SKM-1 (cell line): ENCODE results near the gene XPO4.
A peak's percentile ranks its signal among the peaks of the same experiment; 100 is the strongest.
"Not testable (repeated sequence)": the region's sequence is repeated elsewhere in the genome, so short reads cannot be mapped to it uniquely, and the experiment has no call there.

ENCODE experiments used
- DNase-seq: peaks from one replicate; lab custom pipeline; 2025; ENCODE audit not compliant: unreplicated experiment; lab: John Stamatoyannopoulos, UW

The XPO4 gene

DNA sequence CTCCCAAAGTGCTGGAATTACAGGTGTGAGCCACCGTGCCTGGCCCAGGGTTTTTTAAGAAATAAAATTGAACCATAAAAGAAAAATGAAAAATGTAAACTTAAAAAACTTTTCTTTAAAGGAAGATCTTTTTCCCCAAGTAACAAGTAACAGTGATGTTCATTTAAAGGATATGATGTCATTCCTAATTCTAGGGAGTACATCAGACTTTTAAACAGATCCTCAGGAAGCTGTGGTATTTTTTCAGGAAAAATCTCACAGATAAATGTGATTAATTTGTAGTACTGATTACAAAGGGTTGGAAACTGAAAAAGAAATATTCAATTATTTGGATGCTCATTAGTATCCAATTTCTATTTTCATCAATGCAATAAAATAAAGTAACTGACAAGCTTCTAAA lies 114.2 kb downstream of the XPO4 start:
- DNase-seq: no peak

DNA sequence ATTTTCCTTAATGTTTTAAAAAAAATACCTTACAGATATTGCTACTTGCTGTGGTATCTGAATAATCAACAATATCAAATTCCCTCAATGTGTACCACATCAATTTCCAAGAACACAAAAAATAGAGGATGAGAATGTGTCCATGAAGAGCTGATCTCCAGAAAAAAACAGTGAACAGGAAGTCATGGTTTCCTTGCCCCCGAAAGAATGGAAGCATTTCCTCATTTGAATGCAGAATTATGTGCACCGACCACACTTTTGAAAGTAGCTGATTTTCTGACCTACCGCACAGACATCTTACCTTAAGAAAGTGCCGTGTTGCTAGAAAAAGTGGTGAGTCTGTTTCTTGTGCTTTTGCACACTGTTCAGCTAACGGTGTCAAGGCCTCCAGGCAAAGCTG lies 115.4 kb downstream of the XPO4 start:
- no peak for DNase-seq

DNA sequence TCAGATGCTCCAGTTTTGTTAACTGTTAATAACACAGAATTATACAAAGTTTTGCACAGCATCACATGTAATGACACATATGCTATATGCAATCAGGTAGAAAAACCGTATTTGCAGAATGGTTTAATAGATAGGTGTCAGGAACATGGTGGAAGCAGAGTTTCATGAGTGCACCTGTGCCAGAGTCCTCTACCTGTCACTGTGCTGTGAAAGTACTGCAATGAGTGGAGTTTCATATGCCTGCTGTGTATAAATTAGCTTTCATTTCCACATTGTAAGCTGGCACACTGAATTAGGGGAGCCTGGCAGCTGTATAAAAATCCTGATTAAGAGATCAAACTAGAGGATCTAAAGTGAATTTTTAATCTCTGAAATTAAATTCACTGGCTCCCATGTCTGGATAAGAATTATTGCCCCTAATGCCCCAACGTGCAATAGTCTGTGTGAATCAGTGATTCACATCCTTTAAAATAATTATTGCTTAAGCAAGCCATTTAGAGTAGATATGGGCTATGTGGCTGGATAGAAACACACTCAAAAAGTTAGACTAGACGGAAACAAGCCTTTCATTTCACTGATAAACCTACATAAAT lies 120.3 kb downstream of the XPO4 start:
- no peak for DNase-seq

DNA sequence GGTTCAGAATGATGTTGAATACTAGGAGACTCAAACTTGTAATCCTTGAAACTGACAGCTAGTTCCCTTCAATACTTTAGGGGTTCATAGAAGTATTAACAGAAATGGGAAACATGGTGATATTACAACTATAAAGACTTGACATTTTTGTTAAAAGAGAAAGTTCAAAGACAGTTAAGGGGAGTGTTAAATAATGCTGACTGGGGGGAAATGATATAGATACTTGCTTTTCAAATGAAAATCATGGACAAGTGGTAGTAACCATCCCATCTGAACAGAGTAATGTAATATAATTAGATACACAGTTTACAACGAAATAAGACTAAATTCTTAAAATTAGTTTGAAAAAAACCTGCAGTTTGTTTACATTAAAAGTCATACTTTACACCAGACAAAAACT lies 122.2 kb downstream of the XPO4 start:
- no peak for DNase-seq

DNA sequence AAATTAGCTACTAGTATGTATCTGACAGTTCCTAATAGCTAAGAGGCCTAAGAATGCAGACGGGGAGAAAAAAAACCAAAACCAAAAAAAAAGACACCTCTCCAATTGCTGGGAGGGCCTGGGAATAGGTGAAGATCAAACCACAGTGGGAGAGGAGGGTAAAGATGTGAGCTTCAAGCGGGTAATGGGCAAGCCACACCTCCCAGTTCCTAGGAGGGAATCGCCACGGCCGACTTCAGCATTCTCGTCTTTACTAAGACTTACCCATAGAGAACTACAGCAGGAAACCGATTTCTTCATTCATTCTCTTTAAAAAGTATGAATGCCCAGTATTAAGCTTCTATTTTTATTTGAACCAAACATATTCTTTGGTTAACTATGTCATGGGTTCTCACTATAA lies 123.1 kb downstream of the XPO4 start:
- no peak for DNase-seq

DNA sequence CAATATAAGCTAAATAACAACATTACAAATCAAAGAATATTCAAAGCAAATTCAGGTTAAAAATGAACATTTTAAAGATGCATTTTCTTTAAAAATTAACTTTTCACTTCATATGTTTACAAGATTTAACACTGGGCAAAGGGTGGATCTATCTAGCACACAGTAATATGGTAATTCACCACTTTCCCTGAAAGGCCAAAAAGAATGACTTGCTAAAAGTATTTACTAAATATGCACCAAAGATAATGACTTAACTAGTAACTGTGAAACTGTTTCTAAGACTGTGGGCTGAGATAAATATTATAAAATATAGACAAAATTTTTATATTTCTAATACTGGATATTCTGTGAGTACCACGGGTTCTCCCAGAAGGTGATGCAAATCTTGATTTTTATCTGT lies 124.2 kb downstream of the XPO4 start:
- no peak for DNase-seq

DNA sequence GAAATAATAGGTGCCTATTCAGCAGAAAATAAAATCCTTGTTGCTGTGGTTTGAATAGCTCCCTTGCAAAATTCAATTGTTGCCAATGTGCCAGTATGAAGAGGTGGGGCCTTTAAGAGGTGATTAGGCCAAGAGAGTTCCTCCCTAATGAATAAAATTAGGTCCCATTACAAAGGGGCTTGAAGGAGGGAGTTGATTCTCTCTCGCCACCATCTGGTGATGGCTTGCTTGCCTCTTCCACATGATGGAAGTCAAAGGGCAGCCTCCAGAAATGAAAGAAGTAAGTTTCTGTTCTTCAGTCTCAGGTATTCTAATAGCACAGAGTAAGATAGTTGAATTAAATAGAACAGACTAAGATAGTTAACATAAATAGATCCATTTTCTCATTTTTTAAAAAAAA lies 125.8 kb downstream of the XPO4 start:
- no peak for DNase-seq

DNA sequence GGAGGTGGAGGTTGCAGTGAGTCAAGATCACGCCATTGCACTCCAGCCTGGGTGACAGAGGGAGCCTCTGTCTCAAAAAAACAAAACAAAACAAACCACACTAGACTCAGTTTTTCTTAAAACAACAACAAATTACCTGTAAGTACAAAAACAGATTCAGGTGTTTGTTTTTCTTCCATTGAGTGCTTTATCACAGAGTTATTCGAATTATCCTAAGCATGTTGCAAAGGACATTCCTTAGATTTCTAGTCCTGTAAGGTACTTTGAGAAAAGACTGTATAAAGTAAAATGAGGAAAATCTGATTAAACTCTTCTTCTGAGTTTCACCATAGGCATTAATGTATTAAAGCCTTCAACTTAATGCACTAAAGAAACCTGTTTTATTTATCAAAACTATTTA lies 126.6 kb downstream of the XPO4 start:
- no peak for DNase-seq

DNA sequence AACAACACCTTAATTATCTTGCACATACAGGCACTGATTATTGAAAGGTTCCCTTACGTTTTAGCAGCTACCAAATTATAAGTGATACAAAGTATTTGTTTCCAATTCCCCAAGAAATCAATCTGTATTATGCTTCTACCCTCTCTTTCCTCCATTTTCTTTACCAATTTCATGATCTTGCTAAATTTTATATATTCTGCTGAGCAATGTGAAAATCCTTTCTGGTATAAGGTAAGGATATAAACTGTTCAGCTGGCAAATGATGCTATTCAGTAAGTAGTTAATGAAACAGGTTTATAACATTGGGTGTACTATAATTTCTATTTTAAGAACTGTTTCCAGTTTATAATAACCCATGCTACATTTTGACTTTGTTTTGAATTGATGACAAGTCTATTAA lies 127.8 kb downstream of the XPO4 start:
- DNase-seq: no peak

DNA sequence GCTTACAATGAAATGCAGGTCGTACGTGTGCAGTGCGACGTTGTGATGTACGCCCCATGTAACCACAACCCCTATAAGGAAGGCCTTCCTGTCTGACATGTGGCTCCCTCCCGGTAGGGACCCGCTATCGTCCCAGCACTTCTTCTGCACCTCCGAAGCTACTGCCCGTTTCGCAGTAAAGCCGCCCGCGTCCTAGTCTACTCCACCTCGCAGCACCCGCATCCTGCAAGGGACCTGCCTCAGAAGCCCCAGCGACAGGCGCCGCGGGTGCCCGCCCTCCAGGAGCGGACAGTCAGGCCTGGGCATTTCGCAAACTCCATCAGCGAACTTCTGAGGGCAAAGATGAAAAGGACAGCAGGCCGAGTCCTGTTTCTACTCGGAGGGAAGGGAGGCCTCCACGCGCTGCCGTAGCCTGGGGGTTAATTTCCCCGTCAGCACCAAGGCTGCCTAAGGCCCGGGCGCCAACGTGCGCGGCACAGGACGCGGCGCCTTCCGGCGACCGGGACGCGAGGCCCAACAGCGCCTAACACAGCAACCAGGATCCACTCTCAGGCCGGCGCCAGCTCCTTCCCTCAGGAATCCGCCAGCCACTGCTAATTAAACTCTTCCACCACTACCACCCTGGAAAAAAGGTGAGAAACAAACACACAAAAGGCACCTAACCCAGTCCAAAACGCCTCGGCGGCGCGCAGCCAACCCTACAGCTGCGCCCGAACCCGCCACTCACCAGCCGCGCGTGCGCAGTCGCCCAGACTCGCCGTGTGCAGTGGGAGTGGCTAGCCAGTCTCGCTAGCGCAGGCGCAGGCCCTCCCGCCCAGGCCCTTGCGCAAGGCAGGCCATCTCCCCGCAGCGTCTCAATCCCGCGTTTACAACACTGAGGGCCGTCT lies 129.1 kb downstream of the XPO4 start, which contains the start of gene EEF1AKMT1:
Gene EEF1AKMT1, minus strand, starts transcription at position 768 of the 887 bp plus-strand sequence. CDS start 16,363 bp downstream, outside the sequence.
- DNase-seq: peak; percentile 78

DNA sequence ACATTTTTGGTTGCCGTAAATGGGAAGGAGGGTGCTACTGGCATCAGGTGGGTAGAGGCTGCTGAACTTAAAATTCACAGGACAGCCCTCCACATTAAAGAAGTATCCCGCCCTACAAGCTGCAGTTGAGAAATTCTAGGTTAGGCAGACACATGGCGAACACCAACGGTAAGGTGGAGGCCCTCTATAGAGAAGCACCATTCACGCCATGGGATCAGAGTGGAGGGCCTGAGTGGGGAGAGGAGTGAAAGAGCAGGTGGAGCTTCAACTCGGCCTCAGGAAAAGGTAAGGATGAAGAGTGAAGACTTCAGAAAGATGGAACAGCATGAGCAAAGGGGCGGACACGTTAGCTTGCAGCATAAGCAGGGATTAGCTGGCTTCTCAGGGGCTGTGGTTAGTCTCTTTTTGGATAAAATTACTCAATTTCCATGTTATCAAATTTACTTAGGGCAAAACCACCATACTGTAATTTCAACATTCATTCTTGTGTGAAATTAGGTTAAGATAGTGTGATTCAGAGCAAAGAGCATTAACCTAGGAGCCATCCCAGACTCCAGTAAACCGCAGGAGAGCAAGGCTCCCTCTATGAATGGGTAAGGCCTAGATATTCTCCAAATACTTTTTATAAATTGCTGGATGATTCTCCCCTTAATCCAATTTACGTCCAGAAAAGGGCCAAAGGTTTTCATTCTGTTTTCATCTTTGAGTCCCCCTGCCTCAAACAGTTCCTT lies 130.0 kb downstream of the XPO4 start:
- DNase-seq: no peak

DNA sequence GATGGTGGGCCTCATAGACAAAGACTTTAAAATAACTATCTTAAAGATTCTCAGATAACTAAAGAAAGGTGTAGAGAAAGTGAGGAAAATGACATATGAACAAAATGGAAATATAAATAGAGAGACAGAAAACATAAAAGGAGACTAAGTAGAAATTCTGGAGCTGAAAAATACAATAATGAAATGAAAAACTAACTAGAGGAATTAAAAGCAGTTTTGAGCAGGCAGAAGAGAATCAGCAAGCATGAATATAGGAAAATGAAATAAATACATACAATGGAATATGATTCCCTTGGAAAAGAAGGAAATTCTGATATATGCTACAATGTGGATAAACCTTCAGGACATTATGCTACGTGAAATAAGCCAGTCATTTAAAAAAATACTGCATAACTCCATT lies 132.7 kb downstream of the XPO4 start:
- DNase-seq: no peak

DNA sequence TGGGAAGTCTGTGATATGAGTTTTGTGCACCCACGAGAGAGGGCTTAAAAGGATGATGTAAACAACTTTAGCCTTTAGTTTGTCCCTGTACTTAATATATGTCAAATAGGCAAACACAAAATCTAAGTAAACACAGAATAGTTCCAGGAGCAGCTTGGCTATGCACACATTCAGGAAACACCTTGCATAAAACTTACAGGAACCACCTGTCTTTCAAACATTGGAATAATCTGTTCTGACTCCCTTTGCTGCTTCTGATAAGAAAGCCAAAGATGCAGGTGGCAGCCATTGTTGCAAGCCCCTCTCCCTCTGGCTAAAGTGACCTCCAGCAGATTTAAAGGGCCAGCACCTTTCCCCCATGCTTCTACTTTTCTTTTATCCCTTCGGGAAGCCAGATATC lies 133.5 kb downstream of the XPO4 start:
- DNase-seq: no peak

DNA sequence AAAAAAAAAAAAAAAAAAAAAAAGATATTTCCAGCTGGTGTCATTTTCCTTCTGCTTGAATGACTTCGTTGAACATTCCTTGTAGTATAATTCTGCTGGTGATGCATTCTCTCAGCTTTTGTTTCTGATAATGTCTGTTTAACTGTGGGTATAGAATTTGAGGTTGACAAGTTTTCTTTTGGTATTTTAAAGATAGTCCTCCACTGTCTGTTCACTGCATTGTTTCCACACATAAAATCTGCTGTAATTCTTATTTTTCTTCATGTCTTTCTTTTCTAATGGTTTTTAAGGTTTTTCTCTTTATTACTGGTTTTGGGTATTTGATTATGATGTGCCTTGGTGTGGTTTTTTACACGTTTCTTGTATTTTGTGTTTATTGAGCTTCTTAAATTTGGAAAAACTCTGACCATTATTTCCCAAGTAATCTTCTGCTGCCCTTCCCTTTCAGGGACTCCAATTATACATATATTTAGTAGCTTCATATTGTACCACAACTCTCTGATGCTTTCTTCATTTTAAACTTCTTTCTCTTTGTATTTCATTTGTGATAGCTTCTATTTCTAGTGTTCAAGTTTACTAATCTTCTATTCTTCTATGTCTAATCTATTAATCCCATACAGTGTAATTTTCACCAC lies 135.1 kb downstream of the XPO4 start:
- no peak for DNase-seq

DNA sequence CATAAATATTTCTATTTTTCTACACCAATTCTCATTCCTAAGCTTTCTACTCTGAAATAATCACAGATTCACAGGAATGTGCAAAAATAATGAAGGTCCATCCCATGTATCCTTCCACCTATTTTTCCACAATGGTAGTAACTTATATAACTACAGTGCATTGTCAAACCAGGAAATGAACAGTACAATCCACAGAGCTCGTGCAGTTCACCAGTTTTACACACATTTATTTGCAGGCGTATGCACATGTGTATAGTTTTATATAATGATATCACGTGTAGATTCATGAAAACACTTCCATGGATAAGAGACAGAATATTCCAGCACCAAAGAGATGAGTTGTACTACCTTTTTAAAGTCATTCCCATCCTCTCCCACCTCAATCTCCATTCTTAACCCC lies 141.7 kb downstream of the XPO4 start:
- DNase-seq: no peak

DNA sequence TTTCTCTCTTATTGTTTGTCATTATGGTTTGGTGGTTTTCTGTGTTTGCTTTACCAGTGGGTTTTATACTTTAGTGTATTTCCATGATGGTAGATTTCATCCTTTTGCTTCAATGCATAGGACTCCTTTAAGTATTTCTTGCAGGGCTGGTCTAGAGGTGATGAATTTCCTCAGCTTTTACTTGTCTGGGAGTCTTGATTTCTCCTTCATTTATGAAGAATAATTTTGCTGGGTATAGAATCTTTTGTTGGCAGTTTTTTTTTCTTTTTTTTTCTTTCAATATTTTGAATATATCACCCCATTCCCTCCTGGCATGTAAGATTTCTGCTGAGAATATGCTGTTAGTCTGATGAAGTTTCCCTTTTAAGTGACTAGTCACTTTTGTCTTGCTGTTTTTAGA lies 148.5 kb downstream of the XPO4 start:
- no peak for DNase-seq

DNA sequence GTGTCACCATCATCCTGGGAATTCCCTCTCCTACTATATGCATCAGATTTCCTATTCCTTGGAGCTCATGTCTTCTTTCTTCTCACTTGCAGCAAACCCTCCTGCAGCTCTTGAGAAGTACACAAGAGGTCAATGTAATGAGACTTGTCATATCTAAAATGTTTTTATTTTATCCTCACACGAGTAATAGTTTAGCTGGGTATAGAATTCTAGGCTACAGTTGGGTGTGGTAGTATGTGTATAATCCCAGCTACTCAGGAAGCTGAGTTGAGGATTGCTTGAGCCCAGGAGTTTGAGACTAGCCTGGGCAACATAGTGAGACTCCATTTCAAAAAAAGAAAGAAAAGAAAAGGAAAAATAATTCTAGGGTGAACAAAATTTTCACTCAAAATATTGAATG lies 153.2 kb downstream of the XPO4 start:
- DNase-seq: no peak

DNA sequence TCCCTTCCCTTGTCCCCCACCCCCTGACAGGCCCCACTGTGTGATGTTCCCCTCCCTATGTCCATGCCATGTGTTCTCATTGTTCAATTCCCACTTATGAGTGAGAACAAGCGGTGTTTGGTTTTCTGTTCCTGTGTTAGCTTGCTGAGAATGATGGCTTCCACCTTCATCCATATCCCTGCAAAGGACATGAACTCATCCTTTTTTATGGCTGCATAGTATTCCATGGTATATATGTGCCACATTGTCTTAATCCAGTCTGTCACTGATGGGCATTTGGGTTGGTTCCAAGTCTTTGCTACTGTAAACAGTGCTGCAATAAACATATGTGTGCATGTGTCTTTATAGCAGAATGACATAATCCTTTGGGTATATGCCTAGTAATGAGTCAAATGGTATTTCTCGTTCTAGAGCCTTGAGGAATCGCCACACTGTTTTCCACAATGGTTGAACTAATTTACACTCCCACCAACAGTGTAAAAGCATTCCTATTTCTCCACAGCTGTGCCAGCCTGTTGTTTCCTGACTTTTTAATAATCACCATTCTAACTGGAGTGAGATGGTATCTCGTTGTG lies 158.6 kb downstream of the XPO4 start:
- DNase-seq: not testable (repeated sequence)

DNA sequence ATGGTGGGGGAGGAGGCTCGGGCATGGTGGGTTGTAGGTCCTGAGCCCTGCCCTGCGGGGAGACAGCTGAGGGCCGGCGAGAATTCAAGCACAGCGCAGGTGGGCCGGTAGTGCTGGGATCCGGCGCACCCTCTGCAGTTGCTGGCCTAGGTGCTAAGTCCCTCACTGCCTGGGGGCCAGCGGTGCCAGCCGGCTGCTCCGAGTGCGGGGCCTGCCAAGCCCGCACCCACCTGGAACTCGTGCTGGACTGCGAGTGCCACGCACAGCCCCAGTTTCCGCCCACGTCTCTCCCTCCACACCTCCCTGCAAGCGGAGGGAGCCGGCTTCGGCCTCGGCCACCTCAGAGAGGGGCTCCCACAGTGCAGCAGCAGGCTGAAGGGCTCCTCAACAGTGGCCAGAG lies 162.5 kb downstream of the XPO4 start:
- DNase-seq: no peak

DNA sequence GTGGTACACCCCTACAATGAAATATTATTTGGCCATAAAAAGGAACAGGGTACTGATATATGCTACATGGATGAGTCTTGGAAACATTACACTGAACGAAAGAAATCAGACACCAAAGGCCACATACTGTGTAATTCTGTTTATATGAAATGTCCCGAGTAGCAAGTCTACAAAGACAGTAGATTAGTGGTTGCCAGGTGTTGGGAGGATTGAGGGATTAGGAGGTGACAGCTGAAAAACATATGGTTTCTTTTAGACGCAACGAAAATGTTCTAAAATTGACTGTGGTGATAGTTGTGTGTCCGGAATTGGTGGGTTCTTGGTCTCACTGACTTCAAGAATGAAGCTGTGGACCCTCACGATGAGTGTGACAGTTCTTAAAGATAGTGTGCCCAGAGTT lies 163.9 kb downstream of the XPO4 start:
- no peak for DNase-seq
